Endothelial cell of umbilical vein (primary cell): ENCODE results near the gene ACOX1. TPM values are rescaled to one million over a fixed set of nuclear protein-coding genes. Genes with fewer than 3 reads are reported as not detected.

Experiments
- BruUV-seq: library from RNA; stranded (reverse); fragments of 400-500 nt; replicated peaks from 2 replicates; lab custom pipeline; 2021; lab: Mats Ljungman, UMichigan
- CTCF ChIA-PET: fragments of 300-600, 350-600 bp; sonication (Branson Sonifier 250); formaldehyde crosslinking; loops from one replicate; lab custom pipeline; 2021; ENCODE audit warnings: antibody characterized with exemption, inconsistent platforms; lab: Charles Lee
- POLR2A ChIA-PET: fragments of 300-600, 350-600 bp; sonication (Branson Sonifier 250); formaldehyde crosslinking; loops from one replicate; lab custom pipeline; 2021; ENCODE audit warnings: antibody characterized with exemption, inconsistent platforms; lab: Charles Lee
- DNase-seq: peaks from one replicate; pipeline ENCODE4 v3.0.0-alpha.2; 2011; ENCODE audit warnings: low read depth, low spot score
- FAIRE-seq: peaks from 2 replicates; lab custom pipeline; 2011; peaks lifted over from hg19 to GRCh38; lab: Jason Lieb, UNC
- H2AFZ ChIP-seq: 2 replicates; pipeline ENCODE4 v1.6.0; 2012; ENCODE audit warnings: low read depth, low read length, control low read depth, inconsistent platforms
- H3K27ac ChIP-seq: 2 replicates; pipeline ENCODE4 v1.5.1; 2011; ENCODE audit warnings: low read depth, mild to moderate bottlenecking, control low read depth, low read length, moderate library complexity; ENCODE audit not compliant: insufficient read depth
- H3K27me3 ChIP-seq, 2 experiments: 2 replicates each; pipeline versions ENCODE4 v1.6.0 to v1.6.1; 2011; ENCODE audit warnings: low read length in 2 of 2, mixed read lengths in 1 of 2; ENCODE audit not compliant: control insufficient read depth in 2 of 2, insufficient read depth in 2 of 2
- H3K36me3 ChIP-seq, 2 experiments: 2 replicates in 1 of 2; 3 replicates in 1 of 2; pipeline ENCODE4 v1.5.1; 2011; ENCODE audit warnings: low read length in 2 of 2, mild to moderate bottlenecking in 1 of 2, moderate library complexity in 1 of 2; ENCODE audit not compliant: control insufficient read depth in 2 of 2, insufficient read depth in 2 of 2; ENCODE audit errors: extremely low read depth in 1 of 2
- H3K4me1 ChIP-seq: 3 replicates; pipeline ENCODE4 v1.5.1; 2011; ENCODE audit warnings: mild to moderate bottlenecking, low read length; ENCODE audit not compliant: control insufficient read depth, insufficient read depth; ENCODE audit errors: extremely low read depth
- H3K4me2 ChIP-seq: 2 replicates; pipeline ENCODE4 v1.6.1; 2011; ENCODE audit warnings: low read length, control low read depth, mixed read lengths; ENCODE audit not compliant: insufficient read depth
- H3K4me3 ChIP-seq, 3 experiments: fragments of 200-600 bp in 1 of 3; sonication (generic), shearing (Covaris generic) in 1 of 3; replicated peaks in 1 of 3; 2 replicates each; pipeline ENCODE4 v1.5.1; 2011 to 2016; ENCODE audit warnings: control low read depth in 3 of 3, low read length in 3 of 3, mild to moderate bottlenecking in 2 of 3, inconsistent platforms in 1 of 3, low read depth in 1 of 3, moderate library complexity in 1 of 3; ENCODE audit not compliant: insufficient read depth in 1 of 3
- H3K79me2 ChIP-seq: 2 replicates; pipeline ENCODE4 v1.6.0; 2012; ENCODE audit warnings: low read length, inconsistent platforms; ENCODE audit not compliant: control insufficient read depth, insufficient read depth
- H3K9ac ChIP-seq: replicated peaks from 2 replicates; pipeline ENCODE3; 2011; ENCODE audit warnings: low read length, control low read depth; ENCODE audit not compliant: insufficient read depth; ENCODE audit errors: extremely low read depth
- H3K9me1 ChIP-seq: replicated peaks from 3 replicates; pipeline ENCODE4 v1.6.0; 2011; ENCODE audit warnings: mild to moderate bottlenecking, low read length; ENCODE audit not compliant: control insufficient read depth, insufficient read depth; ENCODE audit errors: extremely low read depth
- H3K9me3 ChIP-seq: replicated peaks from 2 replicates; pipeline ENCODE4 v1.5.1; 2012; ENCODE audit warnings: low read length, inconsistent platforms; ENCODE audit not compliant: control insufficient read depth, insufficient read depth
- H4K20me1 ChIP-seq: replicated peaks from 2 replicates; pipeline ENCODE3; 2011; ENCODE audit warnings: mild to moderate bottlenecking, low read length; ENCODE audit not compliant: control insufficient read depth, insufficient read depth; ENCODE audit errors: extremely low read depth
- EZH2 ChIP-seq: IDR thresholded peaks from 2 replicates; pipeline ENCODE4 v1.6.1; 2012; ENCODE audit warnings: borderline replicate concordance, low read depth, mild to moderate bottlenecking, moderate library complexity, low read length, inconsistent platforms; ENCODE audit not compliant: severe bottlenecking
- FOS ChIP-seq: IDR thresholded peaks from 2 replicates; pipeline ENCODE4 v1.6.1; 2011; ENCODE audit warnings: mild to moderate bottlenecking, low read length, moderate library complexity, borderline replicate concordance; ENCODE audit not compliant: insufficient read depth
- GATA2 ChIP-seq: IDR thresholded peaks from 2 replicates; pipeline ENCODE4 v1.7.0; 2011; ENCODE audit warnings: low read depth, mild to moderate bottlenecking, moderate library complexity, mixed read lengths, low read length; ENCODE audit not compliant: insufficient read length, insufficient read depth
- JUN ChIP-seq: IDR thresholded peaks from 2 replicates; pipeline ENCODE4 v1.6.1; 2011; ENCODE audit warnings: borderline replicate concordance, low read depth; ENCODE audit not compliant: insufficient read length, insufficient read depth
- MYC ChIP-seq: IDR thresholded peaks from one replicate; pipeline ENCODE4 v1.6.1; 2011; ENCODE audit warnings: mild to moderate bottlenecking, low read depth, low read length
- POLR2A ChIP-seq: IDR thresholded peaks from 2 replicates; pipeline ENCODE4 v1.6.1; 2012; ENCODE audit warnings: low read depth, mild to moderate bottlenecking, control low read depth, low read length
- POLR2AphosphoS5 ChIP-seq: IDR thresholded peaks from 2 replicates; pipeline ENCODE4 v1.6.1; 2012; ENCODE audit warnings: low read depth, mild to moderate bottlenecking, control low read depth, low read length, moderate library complexity; ENCODE audit not compliant: insufficient read depth
- dilution Hi-C: fragments of 300-500 bp; cut with MboI; formaldehyde crosslinking; loops from one replicate; pipeline ENCODE4 v1.15.0; 2019; ENCODE audit warnings: low sequenced_read_pairs; ENCODE audit not compliant: extremely low pct_ligation_motif_present
- intact Hi-C: fragments of 100-400 bp; cut with micrococcal nuclease; formaldehyde crosslinking; loops from one replicate; pipeline ENCODE4 v1.10.0; 2022
- polyA plus RNA-seq, 4 experiments: library from polyadenylated mRNA; depleted of rRNA in 3 of 4; stranded (reverse) in 3 of 4; unstranded in 1 of 4; fragments of >200 nt; gene quantifications; 2 replicates each; pipeline versions ENCODE4 v1.2.1 to v1.2.3, GENCODE V29; 2011 to 2012; ENCODE audit warnings: missing spikeins in 1 of 4
- total RNA-seq: library from RNA; stranded (reverse); gene quantifications from 2 replicates; pipeline ENCODE4 v1.2.3, GENCODE V29; 2021
- TF ChIP-seq, protein P1 (sequence below), 2 donors: IDR thresholded peaks; 1 replicate in 1 of 2; 2 replicates in 1 of 2; pipeline ENCODE4 v1.5.1; 2011; ENCODE audit warnings: low read length in 2 of 2, mild to moderate bottlenecking in 2 of 2, moderate library complexity in 2 of 2, control low read depth in 1 of 2, inconsistent platforms in 1 of 2, low read depth in 1 of 2; ENCODE audit not compliant: insufficient read depth in 1 of 2; ENCODE audit errors: extremely low read depth in 1 of 2
- TF ChIP-seq, protein P2 (sequence below): IDR thresholded peaks from 2 replicates; pipeline ENCODE4 v1.6.1; 2011; ENCODE audit not compliant: insufficient read depth, insufficient read length

ACOX1 gene
- total and polyA plus RNA-seq, 2 donors (not counting 3 experiments of a cell fraction or from before 2014, with no cell fraction given) = 17.9 to 45.1 TPM

DNA sequence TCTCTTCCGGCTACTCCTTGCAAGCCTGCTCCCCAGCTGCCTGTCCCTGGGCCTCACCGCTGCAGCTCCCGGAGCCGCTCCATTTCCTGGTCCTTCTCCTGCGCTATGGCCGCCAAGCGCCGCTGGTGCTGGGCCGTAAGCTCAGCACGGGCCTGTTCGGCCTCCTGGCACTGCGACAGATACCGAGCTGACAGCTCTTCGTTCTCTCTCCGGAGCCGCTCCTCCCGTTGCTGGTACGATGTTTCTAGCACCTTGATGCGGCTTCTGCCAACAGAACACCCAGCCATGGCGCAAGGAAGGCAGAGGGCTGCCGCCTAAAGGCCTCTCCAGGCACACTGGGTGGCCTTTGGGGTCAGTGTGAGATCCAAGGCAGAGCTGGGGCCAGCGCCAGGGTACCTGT lies 59.4 kb downstream of the ACOX1 start:
- no peak overlapping the region for H3K27ac ChIP-seq
- no peaks in the 10 kb centered on the region for H3K79me2 ChIP-seq
- DNase-seq = no peak
- ChIA-PET POLR2A (interaction anchor here (0.5 kb wide), 1 partner anchor 64 kb away, joined by 5 read pairs; the partner anchor contains the start of gene WBP2), CTCF (interaction anchor here (2.4 to 4.7 kb wide), 2 partner anchors 8 to 14 kb away, joined by 12 to 23 read pairs; partner anchors contain the start of gene MRPL38)
- H3K27me3 ChIP-seq = no peaks in the 10 kb centered on the region
- TF ChIP-seq FOS (no peak), MYC (no peak), GATA2 (no peak), POLR2A (no peak)
- TF ChIP-seq, protein P1, sequence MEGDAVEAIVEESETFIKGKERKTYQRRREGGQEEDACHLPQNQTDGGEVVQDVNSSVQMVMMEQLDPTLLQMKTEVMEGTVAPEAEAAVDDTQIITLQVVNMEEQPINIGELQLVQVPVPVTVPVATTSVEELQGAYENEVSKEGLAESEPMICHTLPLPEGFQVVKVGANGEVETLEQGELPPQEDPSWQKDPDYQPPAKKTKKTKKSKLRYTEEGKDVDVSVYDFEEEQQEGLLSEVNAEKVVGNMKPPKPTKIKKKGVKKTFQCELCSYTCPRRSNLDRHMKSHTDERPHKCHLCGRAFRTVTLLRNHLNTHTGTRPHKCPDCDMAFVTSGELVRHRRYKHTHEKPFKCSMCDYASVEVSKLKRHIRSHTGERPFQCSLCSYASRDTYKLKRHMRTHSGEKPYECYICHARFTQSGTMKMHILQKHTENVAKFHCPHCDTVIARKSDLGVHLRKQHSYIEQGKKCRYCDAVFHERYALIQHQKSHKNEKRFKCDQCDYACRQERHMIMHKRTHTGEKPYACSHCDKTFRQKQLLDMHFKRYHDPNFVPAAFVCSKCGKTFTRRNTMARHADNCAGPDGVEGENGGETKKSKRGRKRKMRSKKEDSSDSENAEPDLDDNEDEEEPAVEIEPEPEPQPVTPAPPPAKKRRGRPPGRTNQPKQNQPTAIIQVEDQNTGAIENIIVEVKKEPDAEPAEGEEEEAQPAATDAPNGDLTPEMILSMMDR (IDR thresholded peaks at IDR 0.05; ENCODE audit: extremely low read depth in 1 of 2, insufficient read depth in 1 of 2, low read depth in 1 of 2, low read length in 2 of 2) = no peak
- no peaks in the 10 kb centered on the region for H3K9me1 ChIP-seq
- dilution Hi-C loops (no loop called here), intact Hi-C loops (no loop called here)
- H3K4me1 ChIP-seq = no peaks in the 10 kb centered on the region
- H3K9ac ChIP-seq = no peak overlapping the region
- H3K9me3 ChIP-seq = no peaks in the 10 kb centered on the region
- no peak overlapping the region for H3K4me3 ChIP-seq
- H3K36me3 ChIP-seq = no peaks in the 10 kb centered on the region
- no peaks in the 10 kb centered on the region for H4K20me1 ChIP-seq
- H2AFZ ChIP-seq = no peak overlapping the region
- no TSS peak for BruUV-seq
- FAIRE-seq = no peak
- H3K4me2 ChIP-seq = no peak overlapping the region

DNA sequence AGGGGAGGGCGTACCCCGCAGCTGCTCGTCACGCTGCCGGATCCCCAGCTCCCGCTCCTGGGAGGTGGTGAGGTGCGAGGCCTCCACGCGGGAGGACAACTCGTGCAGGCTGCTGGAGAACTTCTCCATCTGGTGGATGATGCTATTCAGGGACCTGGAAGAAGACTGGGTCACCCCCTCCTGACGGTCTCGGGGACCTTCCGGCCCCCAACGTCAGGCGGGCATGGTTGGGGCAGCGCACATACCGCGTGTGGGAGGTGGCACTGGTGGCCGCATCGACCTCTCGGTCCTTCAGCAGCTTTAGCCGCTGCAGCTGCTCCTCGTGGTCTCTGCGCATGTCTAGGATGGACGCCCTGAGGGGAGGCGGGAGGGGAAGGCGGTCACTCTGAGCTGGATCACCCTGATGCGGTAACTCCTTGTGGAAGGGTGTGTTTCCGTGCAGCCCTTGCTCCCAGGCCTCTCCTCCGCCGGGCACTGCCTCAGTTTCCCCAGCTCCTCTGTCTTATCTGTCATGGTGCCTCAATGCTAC lies 61.0 kb downstream of the ACOX1 start:
- Histone ChIP-seq H3K27me3 (no peaks in the 10 kb centered on the region), H3K79me2 (no peaks in the 10 kb centered on the region), H3K27ac (no peak overlapping the region), H3K9me3 (no peaks in the 10 kb centered on the region), H3K36me3 (no peaks in the 10 kb centered on the region), H3K4me2 (no peak overlapping the region), H3K9ac (no peak overlapping the region), H3K4me3 (no peak overlapping the region), H3K9me1 (no peaks in the 10 kb centered on the region), H3K4me1 (no peaks in the 10 kb centered on the region), H4K20me1 (no peaks in the 10 kb centered on the region), H2AFZ (no peak overlapping the region)
- ChIA-PET CTCF (interaction anchor here (4.7 kb wide), 1 partner anchor 10 kb away, joined by 23 read pairs; no protein-coding TSS in a partner anchor), POLR2A (no interaction called here)
- intact Hi-C loops = no loop called here
- no TSS peak for BruUV-seq
- TF ChIP-seq GATA2 = no peak
- TF ChIP-seq MYC = no peak
- TF ChIP-seq FOS = no peak
- TF ChIP-seq JUN = no peak
- no peak for TF ChIP-seq EZH2
- no peak for TF ChIP-seq POLR2A
- TF ChIP-seq, protein P1 (IDR thresholded peaks at IDR 0.05; ENCODE audit: extremely low read depth in 1 of 2, insufficient read depth in 1 of 2, low read depth in 1 of 2, low read length in 2 of 2) = no peak
- TF ChIP-seq POLR2AphosphoS5 = no peak
- TF ChIP-seq, protein P2, sequence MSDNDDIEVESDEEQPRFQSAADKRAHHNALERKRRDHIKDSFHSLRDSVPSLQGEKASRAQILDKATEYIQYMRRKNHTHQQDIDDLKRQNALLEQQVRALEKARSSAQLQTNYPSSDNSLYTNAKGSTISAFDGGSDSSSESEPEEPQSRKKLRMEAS = no peak
- DNase-seq (no peak), FAIRE-seq (no peak)
- dilution Hi-C loops = no loop called here
